HG02970 (cell line): ENCODE results near the gene TBC1D16.

ENCODE experiments used
- ATAC-seq: cut with Tn5 transposase; IDR thresholded peaks from one replicate; pipeline ENCODE4 v1.9.1; 2021; ENCODE audit warnings: mild to moderate bottlenecking, moderate library complexity, moderate number of reproducible peaks; ENCODE audit not compliant: unreplicated experiment, low FRiP score

The TBC1D16 gene

GRCh38 chr17:79919862-79920720, 115.6 kb downstream of the TBC1D16 start:
- ATAC-seq, result no peak

- no peak for ATAC-seq
Measured at GRCh38 chr17:79919164-79919585, 116.5 kb downstream of the TBC1D16 start.

- ATAC-seq, result no peak
Measured at GRCh38 chr17:79918581-79919163, 117.0 kb downstream of the TBC1D16 start.

GRCh38 chr17:79917902-79918484, 117.7 kb downstream of the TBC1D16 start:
- ATAC-seq, result no peak

GRCh38 chr17:79916991-79917901, 118.4 kb downstream of the TBC1D16 start:
- no peak for ATAC-seq

- no peak for ATAC-seq
Measured at GRCh38 chr17:79916506-79916905, 119.2 kb downstream of the TBC1D16 start.

GRCh38 chr17:79915850-79916430, 119.7 kb downstream of the TBC1D16 start:
- no peak for ATAC-seq

GRCh38 chr17:79914813-79915740, 120.6 kb downstream of the TBC1D16 start:
- no peak for ATAC-seq

DNA sequence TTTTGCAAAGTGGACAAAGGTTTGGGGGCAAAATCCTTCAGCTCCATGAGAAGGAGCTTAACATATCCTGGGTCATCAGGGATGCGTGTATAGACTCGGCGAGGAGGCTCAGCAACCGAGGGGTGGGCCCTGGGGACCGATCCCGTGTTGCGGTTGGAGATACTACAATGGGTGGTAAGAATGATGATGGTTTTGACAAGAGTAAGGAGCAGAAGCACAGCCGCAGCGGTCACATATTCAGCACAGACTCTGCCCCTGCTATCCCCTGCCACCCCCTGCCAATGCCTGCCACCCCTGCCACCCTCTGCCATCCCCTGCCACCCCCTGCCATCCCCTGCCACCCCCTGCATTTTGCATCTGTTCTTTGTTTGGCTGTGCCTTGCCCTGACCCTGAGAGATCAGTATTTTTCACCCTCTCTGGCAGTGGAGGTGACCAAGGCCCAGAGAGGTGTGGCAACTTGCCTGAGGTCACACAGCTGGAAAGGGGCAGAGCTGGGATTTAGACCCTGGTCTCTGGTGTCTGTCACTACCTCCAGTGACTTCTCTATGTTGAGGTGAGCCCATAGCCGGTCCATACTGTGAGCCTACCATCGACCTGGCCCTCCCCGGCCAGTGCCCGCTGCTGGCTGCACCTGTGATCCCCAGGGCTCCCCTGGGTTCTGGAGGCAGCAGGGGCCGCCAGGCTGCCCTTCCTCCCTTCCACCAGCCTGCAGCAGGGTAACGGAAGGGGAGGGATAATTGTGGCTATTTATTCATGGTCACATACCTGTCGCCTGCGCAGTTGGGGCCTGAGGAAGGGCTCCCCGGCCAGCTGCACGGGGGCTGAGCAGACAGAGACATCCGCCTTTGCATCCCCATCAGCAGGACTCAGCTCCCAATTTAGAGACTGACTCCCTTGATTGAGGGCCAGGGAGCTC, 121.5 kb downstream of the TBC1D16 start:
- no peak for ATAC-seq

- ATAC-seq, result no peak
Measured at GRCh38 chr17:79913451-79913850, 122.2 kb downstream of the TBC1D16 start.

GRCh38 chr17:79912552-79913330, 122.9 kb downstream of the TBC1D16 start:
- no peak for ATAC-seq

DNA sequence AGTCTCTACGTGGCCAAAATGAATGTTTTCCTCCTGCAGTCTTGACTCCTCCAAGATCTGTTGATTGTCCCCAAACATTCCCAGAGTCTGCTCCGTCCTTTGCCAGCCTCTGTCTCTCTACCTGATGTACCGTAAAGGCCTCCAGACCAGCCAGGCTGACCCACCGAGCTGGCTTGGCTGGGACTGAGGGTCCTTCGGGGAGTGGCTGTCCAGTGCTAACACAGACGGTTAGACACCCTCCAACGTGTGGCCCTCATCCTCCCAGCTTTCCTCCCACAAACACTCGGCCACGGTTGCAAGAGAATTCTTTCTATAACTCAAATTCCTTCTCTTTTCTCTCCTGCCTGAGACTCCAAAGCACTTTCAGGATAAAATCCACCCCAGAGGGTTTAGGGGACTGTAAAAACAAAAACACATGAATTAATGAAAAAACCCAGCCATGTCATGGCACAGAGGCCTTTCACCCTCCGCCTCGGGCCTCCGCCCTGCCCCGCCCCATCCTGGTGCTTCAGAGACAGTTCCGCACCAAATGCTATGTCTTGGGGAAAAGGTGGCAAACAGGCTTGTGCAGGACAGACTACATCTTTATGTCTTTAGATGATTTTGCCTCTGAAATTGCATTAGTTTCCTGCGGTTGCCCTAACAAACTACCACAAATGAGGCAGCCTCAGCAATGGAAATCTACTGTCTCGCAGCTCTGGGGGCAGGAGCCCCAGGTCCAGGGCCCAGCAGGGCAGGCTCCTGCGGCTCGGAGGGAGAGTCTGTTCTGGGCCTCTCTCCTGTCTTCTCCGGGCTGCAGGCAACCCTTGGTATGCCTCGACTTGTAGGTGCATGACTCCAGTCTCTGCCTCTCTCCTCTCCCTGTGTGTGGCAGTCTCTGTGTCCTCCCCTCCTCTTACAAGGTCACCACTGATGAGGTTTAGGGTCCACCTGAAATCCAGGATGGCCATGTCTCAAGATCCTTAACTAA, 124.0 kb downstream of the TBC1D16 start:
- no peak for ATAC-seq

DNA sequence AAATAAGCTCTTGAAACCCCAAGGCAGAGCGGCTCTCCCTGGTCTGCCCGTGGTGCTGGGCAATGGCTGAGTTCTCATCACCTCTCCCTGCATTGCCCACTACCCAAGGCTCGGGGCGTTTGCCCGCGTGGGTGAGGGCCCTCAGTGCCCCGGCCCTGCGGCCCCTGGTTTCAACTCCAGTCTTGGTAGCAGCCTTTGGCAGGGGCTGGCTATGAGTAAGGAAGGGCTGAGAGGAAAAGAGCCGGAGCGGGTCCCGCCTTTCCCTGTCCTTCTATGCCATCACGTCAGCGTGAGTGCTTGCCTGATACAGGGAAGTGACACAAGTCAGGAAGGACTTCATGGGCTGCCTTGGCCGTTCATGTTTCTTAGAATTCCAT, 124.7 kb downstream of the TBC1D16 start:
- no peak for ATAC-seq

- no peak for ATAC-seq
Measured at GRCh38 chr17:79909121-79909520, 126.6 kb downstream of the TBC1D16 start.

DNA sequence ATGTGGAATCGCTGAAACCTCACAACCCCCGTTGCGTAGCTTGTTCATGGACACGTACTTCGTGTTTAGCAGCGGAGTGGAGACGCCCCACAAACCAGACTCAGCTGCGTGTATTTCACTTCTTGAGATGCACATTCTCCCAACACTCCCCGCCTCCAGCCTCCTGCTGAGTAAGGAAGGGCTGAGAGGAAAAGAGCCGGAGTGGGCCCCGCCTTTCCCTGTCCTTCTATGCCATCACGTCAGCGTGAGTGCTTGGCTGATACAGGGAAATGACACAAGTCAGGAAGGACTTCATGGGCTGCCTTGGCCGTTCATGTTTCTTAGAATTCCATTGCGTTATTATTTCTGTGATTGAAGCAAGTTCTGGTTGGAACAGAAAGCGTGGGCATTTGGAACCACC, 127.8 kb downstream of the TBC1D16 start:
- ATAC-seq, result no peak

DNA sequence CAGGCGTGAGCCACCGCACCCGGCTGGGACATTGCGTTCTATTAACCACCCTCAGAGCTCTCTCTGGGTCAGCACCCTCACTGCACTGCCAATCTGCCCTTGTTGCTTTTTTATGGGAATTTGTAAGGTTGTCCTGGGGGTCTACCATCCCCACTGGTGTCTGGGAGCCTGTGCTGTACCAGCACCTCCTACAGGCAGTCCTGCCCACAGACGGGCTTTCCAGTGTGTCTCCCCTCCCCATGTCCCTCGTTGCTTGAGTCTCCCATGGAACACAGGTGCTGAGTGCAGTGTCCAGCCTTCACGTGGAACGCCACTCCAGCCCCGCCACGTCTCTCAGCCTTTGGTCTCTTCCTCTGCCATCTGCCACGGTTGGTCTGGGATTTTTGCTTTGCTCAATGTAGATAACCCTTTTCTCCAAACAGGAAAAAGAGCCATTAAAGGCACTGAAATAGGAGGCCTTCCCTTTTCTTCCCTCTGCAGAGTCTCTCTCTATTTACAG, 128.4 kb downstream of the TBC1D16 start:
- ATAC-seq, result no peak
